GM12864 (cell line): ENCODE results near the gene PARVB.

Experiments
- DNase-seq: peaks from one replicate; pipeline ENCODE4 v3.0.0-alpha.2; 2011; ENCODE audit warnings: low read depth
- H3K4me3 ChIP-seq: 2 replicates; pipeline ENCODE4 v1.5.1; 2011; ENCODE audit warnings: mild to moderate bottlenecking, low read depth, low read length, control low read depth
- CTCF ChIP-seq: IDR thresholded peaks from 2 replicates; pipeline ENCODE4 v1.5.1; 2011; ENCODE audit warnings: low read depth, mild to moderate bottlenecking, moderate library complexity, low read length, control low read depth, inconsistent platforms; ENCODE audit errors: missing control alignments

The PARVB gene

GRCh38 chr22:44042249-44043218 is 18.4 kb downstream of the PARVB start:
- no peak overlapping the region; the same call in 1 of the 2 replicates for H3K4me3 ChIP-seq
- DNase-seq: peak; percentile 59
- no peak for TF ChIP-seq CTCF

GRCh38 chr22:44045145-44045544 is 21.0 kb downstream of the PARVB start:
- TF ChIP-seq CTCF: no peak
- no peak overlapping the region for H3K4me3 ChIP-seq
- no peak for DNase-seq

- DNase-seq: no peak
- H3K4me3 ChIP-seq: no peak overlapping the region
- TF ChIP-seq CTCF: no peak
Measured at GRCh38 chr22:44046485-44047141, 22.5 kb downstream of the PARVB start.

GRCh38 chr22:44047891-44048301 is 23.8 kb downstream of the PARVB start:
- H3K4me3 ChIP-seq: no peak overlapping the region; the same call in 1 of the 2 replicates
- no peak for TF ChIP-seq CTCF
- DNase-seq: no peak

- TF ChIP-seq CTCF: no peak
- H3K4me3 ChIP-seq: no peak overlapping the region
- DNase-seq: no peak
Measured at GRCh38 chr22:44049486-44050231, 25.6 kb downstream of the PARVB start.

- TF ChIP-seq CTCF: no peak
- no peak overlapping the region for H3K4me3 ChIP-seq
- DNase-seq: no peak
Measured at GRCh38 chr22:44050766-44051355, 26.8 kb downstream of the PARVB start.
